ENCODE data around the gene STPG3. TPM values are rescaled to one million over a fixed set of nuclear protein-coding genes. Genes with fewer than 3 reads are reported as not detected.

STPG3 gene
- total and polyA plus RNA-seq, 2 of the 13 experiments (the other 11 are each of a cell fraction or from before 2014, with no cell fraction given): not detected

DNA sequence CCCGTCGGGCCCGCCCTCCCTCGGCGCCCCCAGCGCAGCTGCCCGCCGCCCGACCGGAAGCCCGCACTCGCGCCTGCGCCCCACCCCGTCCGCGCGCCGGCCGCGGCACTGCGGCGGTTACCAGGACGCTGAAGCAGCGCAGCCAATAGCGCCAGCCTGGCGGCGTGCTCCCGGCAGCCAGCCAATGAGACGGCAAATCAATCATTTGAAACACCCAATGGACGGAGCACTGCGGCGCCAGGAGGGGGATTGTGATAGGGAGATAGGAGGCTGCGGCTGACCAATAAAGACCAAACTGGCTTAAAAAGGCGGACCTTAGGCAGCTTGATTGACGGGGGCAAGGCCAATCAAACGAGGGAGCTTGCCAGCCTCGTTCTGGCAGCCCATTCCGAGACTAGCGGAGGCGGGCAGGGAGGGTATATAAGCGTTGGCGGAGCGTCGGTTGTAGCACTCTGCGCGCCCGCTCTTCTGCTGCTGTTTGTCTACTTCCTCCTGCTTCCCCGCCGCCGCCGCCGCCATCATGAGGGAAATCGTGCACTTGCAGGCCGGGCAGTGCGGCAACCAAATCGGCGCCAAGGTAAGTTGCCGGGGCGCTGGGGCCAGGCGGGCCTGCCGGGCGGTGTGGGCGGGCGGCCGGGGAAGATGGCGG is 10.1 kb upstream of the STPG3 start, which contains the start of gene TUBB4B (continued):
- TF ChIP-seq, protein P1, sequence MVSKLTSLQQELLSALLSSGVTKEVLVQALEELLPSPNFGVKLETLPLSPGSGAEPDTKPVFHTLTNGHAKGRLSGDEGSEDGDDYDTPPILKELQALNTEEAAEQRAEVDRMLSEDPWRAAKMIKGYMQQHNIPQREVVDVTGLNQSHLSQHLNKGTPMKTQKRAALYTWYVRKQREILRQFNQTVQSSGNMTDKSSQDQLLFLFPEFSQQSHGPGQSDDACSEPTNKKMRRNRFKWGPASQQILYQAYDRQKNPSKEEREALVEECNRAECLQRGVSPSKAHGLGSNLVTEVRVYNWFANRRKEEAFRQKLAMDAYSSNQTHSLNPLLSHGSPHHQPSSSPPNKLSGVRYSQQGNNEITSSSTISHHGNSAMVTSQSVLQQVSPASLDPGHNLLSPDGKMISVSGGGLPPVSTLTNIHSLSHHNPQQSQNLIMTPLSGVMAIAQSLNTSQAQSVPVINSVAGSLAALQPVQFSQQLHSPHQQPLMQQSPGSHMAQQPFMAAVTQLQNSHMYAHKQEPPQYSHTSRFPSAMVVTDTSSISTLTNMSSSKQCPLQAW (CRISPR knock-in tag; IDR thresholded peaks at IDR 0.05): peak; percentile 53; the same call in 1 of the 2 replicates
- peak; percentile 96 for TF ChIP-seq ZNF773 (CRISPR knock-in tag; IDR thresholded peaks at IDR 0.05; ENCODE audit: borderline replicate concordance)
- no peak for TF ChIP-seq JUN (CRISPR knock-in tag; IDR thresholded peaks at IDR 0.05)
- TF ChIP-seq JARID2 (CRISPR knock-in tag; IDR thresholded peaks at IDR 0.05; ENCODE audit: insufficient replicate concordance): peak; percentile 31
- no peak for TF ChIP-seq HIVEP1 (CRISPR knock-in tag; IDR thresholded peaks at IDR 0.05)
- TF ChIP-seq TRIM24 (CRISPR knock-in tag; IDR thresholded peaks at IDR 0.05): no peak
- TF ChIP-seq, protein P2, sequence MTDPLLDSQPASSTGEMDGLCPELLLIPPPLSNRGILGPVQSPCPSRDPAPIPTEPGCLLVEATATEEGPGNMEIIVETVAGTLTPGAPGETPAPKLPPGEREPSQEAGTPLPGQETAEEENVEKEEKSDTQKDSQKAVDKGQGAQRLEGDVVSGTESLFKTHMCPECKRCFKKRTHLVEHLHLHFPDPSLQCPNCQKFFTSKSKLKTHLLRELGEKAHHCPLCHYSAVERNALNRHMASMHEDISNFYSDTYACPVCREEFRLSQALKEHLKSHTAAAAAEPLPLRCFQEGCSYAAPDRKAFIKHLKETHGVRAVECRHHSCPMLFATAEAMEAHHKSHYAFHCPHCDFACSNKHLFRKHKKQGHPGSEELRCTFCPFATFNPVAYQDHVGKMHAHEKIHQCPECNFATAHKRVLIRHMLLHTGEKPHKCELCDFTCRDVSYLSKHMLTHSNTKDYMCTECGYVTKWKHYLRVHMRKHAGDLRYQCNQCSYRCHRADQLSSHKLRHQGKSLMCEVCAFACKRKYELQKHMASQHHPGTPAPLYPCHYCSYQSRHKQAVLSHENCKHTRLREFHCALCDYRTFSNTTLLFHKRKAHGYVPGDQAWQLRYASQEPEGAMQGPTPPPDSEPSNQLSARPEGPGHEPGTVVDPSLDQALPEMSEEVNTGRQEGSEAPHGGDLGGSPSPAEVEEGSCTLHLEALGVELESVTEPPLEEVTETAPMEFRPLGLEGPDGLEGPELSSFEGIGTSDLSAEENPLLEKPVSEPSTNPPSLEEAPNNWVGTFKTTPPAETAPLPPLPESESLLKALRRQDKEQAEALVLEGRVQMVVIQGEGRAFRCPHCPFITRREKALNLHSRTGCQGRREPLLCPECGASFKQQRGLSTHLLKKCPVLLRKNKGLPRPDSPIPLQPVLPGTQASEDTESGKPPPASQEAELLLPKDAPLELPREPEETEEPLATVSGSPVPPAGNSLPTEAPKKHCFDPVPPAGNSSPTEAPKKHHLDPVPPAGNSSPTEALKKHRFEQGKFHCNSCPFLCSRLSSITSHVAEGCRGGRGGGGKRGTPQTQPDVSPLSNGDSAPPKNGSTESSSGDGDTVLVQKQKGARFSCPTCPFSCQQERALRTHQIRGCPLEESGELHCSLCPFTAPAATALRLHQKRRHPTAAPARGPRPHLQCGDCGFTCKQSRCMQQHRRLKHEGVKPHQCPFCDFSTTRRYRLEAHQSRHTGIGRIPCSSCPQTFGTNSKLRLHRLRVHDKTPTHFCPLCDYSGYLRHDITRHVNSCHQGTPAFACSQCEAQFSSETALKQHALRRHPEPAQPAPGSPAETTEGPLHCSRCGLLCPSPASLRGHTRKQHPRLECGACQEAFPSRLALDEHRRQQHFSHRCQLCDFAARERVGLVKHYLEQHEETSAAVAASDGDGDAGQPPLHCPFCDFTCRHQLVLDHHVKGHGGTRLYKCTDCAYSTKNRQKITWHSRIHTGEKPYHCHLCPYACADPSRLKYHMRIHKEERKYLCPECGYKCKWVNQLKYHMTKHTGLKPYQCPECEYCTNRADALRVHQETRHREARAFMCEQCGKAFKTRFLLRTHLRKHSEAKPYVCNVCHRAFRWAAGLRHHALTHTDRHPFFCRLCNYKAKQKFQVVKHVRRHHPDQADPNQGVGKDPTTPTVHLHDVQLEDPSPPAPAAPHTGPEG (CRISPR knock-in tag; IDR thresholded peaks at IDR 0.05): peak; percentile 73
- no peak for TF ChIP-seq ZNF567 (CRISPR knock-in tag; IDR thresholded peaks at IDR 0.05; ENCODE audit: borderline replicate concordance)
- peak; percentile 58 for TF ChIP-seq FOSL2 (CRISPR knock-in tag; IDR thresholded peaks at IDR 0.05)
- TF ChIP-seq, protein P3, sequence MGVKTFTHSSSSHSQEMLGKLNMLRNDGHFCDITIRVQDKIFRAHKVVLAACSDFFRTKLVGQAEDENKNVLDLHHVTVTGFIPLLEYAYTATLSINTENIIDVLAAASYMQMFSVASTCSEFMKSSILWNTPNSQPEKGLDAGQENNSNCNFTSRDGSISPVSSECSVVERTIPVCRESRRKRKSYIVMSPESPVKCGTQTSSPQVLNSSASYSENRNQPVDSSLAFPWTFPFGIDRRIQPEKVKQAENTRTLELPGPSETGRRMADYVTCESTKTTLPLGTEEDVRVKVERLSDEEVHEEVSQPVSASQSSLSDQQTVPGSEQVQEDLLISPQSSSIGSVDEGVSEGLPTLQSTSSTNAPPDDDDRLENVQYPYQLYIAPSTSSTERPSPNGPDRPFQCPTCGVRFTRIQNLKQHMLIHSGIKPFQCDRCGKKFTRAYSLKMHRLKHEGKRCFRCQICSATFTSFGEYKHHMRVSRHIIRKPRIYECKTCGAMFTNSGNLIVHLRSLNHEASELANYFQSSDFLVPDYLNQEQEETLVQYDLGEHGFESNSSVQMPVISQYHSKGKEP (CRISPR knock-in tag; IDR thresholded peaks at IDR 0.05): 0 out of 2 replicates have a peak, but pooled peaks have one; percentile 61
- no peak for TF ChIP-seq ZNF782 (CRISPR knock-in tag; IDR thresholded peaks at IDR 0.05; ENCODE audit: borderline replicate concordance)
- no peak for TF ChIP-seq MEIS1 (CRISPR knock-in tag; IDR thresholded peaks at IDR 0.05; ENCODE audit: borderline replicate concordance)
- no peak for TF ChIP-seq AGO2 (optimal IDR thresholded peaks at IDR 0.05; ENCODE audit: low read depth, low read length)
- TF ChIP-seq SIN3A (IDR thresholded peaks at IDR 0.05; ENCODE audit: borderline replicate concordance, low read depth, low read length): 0 out of 2 replicates have a peak, but pooled peaks have one; percentile 22
- no peak for TF ChIP-seq REXO4 (CRISPR knock-in tag; IDR thresholded peaks at IDR 0.05; ENCODE audit: borderline replicate concordance)
- TF ChIP-seq, protein P4, sequence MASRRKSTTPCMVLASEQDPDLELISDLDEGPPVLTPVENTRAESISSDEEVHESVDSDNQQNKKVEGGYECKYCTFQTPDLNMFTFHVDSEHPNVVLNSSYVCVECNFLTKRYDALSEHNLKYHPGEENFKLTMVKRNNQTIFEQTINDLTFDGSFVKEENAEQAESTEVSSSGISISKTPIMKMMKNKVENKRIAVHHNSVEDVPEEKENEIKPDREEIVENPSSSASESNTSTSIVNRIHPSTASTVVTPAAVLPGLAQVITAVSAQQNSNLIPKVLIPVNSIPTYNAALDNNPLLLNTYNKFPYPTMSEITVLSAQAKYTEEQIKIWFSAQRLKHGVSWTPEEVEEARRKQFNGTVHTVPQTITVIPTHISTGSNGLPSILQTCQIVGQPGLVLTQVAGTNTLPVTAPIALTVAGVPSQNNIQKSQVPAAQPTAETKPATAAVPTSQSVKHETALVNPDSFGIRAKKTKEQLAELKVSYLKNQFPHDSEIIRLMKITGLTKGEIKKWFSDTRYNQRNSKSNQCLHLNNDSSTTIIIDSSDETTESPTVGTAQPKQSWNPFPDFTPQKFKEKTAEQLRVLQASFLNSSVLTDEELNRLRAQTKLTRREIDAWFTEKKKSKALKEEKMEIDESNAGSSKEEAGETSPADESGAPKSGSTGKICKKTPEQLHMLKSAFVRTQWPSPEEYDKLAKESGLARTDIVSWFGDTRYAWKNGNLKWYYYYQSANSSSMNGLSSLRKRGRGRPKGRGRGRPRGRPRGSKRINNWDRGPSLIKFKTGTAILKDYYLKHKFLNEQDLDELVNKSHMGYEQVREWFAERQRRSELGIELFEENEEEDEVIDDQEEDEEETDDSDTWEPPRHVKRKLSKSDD (CRISPR knock-in tag; IDR thresholded peaks at IDR 0.05; ENCODE audit: low read depth): no peak; the same call in 1 of the 2 replicates

All from HepG2 (cell line).